ENCODE measurements around the gene DLG2. TPM values are rescaled to one million over a fixed set of nuclear protein-coding genes. Genes with fewer than 3 reads are reported as not detected.
A peak's percentile ranks its signal among the peaks of the same experiment; 100 is the strongest.

Gene DLG2
- total and polyA plus RNA-seq, 11 donors = 2.4 to 13.9 (median 7.1) TPM

- H3K4me3 ChIP-seq = no peak overlapping the region
- peaks cover 0 to 9% (median 2%) of the 10 kb centered on the region in 12 donors for H3K9me3 ChIP-seq
- peak overlapping the region in 4 of 12 donors; percentile 4 to 36 (median 28) for H3K27ac ChIP-seq
- ATAC-seq = peak in 3 of 4 donors; percentile 64 to 76 (median 65)
- H3K4me1 ChIP-seq = peaks cover 0 to 25% (median 16%) of the 10 kb centered on the region in 12 donors
- TF ChIP-seq CTCF (IDR thresholded peaks at IDR 0.05) = no peak
- TF ChIP-seq POLR2A (IDR thresholded peaks at IDR 0.05) = no peak
- WGBS, 4 donors = 42 to 56% (median 48%) methylated on average over 1 of the region's 1 CpG
- intact Hi-C loops (cut with DNase I) = no loop called here
- no peaks in the 10 kb centered on the region for H3K27me3 ChIP-seq
- peaks cover 0 to 6% (median 0%) of the 10 kb centered on the region in 9 donors for H3K36me3 ChIP-seq
- no peak for DNase-seq
Measured at GRCh38 chr11:85539029-85539689, 88.0 kb downstream of the DLG2 start.

- 92 to 98% (median 95%) methylated on average over 14 to 15 of the region's 15 CpGs for WGBS, 4 donors
- no peak for DNase-seq
- peaks cover 0 to 27% (median 16%) of the 10 kb centered on the region in 12 donors for H3K4me1 ChIP-seq
Measured at GRCh38 chr11:85536438-85536837, 90.7 kb downstream of the DLG2 start.

GRCh38 chr11:85534806-85535205 lies 92.3 kb downstream of the DLG2 start:
- H3K4me3 ChIP-seq = no peak overlapping the region
- intact Hi-C loops (cut with DNase I) = no loop called here
- H3K9me3 ChIP-seq = peaks cover 0 to 9% (median 2%) of the 10 kb centered on the region in 12 donors
- DNase-seq = no peak
- TF ChIP-seq CTCF (IDR thresholded peaks at IDR 0.05) (no peak), POLR2A (IDR thresholded peaks at IDR 0.05) (no peak)
- ATAC-seq = no peak
- H3K27ac ChIP-seq = no peak overlapping the region
- H3K4me1 ChIP-seq = peaks cover 0 to 24% (median 10%) of the 10 kb centered on the region in 12 donors
- H3K36me3 ChIP-seq = peaks cover 0 to 6% (median 0%) of the 10 kb centered on the region in 9 donors
- 95 to 97% (median 97%) methylated on average over 3 of the region's 3 CpGs for WGBS, 4 donors
- no peaks in the 10 kb centered on the region for H3K27me3 ChIP-seq

More at GRCh38 chr11:85536438-85536837, 90.7 kb downstream of the DLG2 start:
- no peak for TF ChIP-seq CTCF (IDR thresholded peaks at IDR 0.05)
- TF ChIP-seq POLR2A (IDR thresholded peaks at IDR 0.05) = no peak
- Histone ChIP-seq H3K4me3 (no peak overlapping the region), H3K36me3 (peaks cover 0 to 6% (median 0%) of the 10 kb centered on the region in 9 donors), H3K27ac (no peak overlapping the region), H3K27me3 (no peaks in the 10 kb centered on the region), H3K9me3 (peaks cover 0 to 9% (median 2%) of the 10 kb centered on the region in 12 donors)
- intact Hi-C loops (cut with DNase I) = no loop called here
- no peak for ATAC-seq

- ATAC-seq = no peak
- 44 to 53% (median 45%) methylated on average over 5 of the region's 5 CpGs for WGBS, 4 donors
Measured at GRCh38 chr11:85531191-85531897, 95.8 kb downstream of the DLG2 start.

More at GRCh38 chr11:85531191-85531897, 95.8 kb downstream of the DLG2 start:
- peak overlapping the region in 1 of 12 donors; percentile 16 for H3K27ac ChIP-seq
- peaks cover 0 to 13% (median 0%) of the 10 kb centered on the region in 12 donors for H3K4me1 ChIP-seq
- H3K36me3 ChIP-seq = peaks cover 0 to 6% (median 0%) of the 10 kb centered on the region in 9 donors
- H3K4me3 ChIP-seq = no peak overlapping the region
- TF ChIP-seq POLR2A (IDR thresholded peaks at IDR 0.05) (no peak), CTCF (IDR thresholded peaks at IDR 0.05) (no peak)
- H3K9me3 ChIP-seq = peaks cover 0 to 9% (median 2%) of the 10 kb centered on the region in 12 donors
- DNase-seq = no peak
- intact Hi-C loops (cut with DNase I) = no loop called here
- H3K27me3 ChIP-seq = no peaks in the 10 kb centered on the region
